Measurements from ENCODE around the gene NRTN.

NRTN gene

GRCh38 chr19:5821521-5822180 is 16.8 kb downstream of the NRTN start:
- Histone ChIP-seq H3K9me3 (replicated peaks; ENCODE audit: low read length) (no peaks in the 10 kb centered on the region), H3K36me3 (ENCODE audit: insufficient read depth, low read length) (no peaks in the 10 kb centered on the region), H3K4me1 (ENCODE audit: control insufficient read depth, insufficient read depth, low read length) (no peaks in the 10 kb centered on the region), H3K4me3 (ENCODE audit: low read length) (no peak overlapping the region), H3K4me2 (ENCODE audit: low read length) (no peak overlapping the region), H3K9ac (ENCODE audit: low read depth, low read length) (no peak overlapping the region), H3K27me3 (ENCODE audit: control insufficient read depth, insufficient read depth, low read length) (peaks cover 18% of the 10 kb centered on the region)

GRCh38 chr19:5822181-5822844 is 17.4 kb downstream of the NRTN start:
- Histone ChIP-seq H3K27me3 (ENCODE audit: control insufficient read depth, insufficient read depth, low read length) (peaks cover 19% of the 10 kb centered on the region), H3K4me3 (ENCODE audit: low read length) (no peak overlapping the region), H3K9ac (ENCODE audit: low read depth, low read length) (no peak overlapping the region), H3K4me1 (ENCODE audit: control insufficient read depth, insufficient read depth, low read length) (no peaks in the 10 kb centered on the region), H3K4me2 (ENCODE audit: low read length) (no peak overlapping the region), H3K36me3 (ENCODE audit: insufficient read depth, low read length) (no peaks in the 10 kb centered on the region), H3K9me3 (replicated peaks; ENCODE audit: low read length) (no peaks in the 10 kb centered on the region)

DNA sequence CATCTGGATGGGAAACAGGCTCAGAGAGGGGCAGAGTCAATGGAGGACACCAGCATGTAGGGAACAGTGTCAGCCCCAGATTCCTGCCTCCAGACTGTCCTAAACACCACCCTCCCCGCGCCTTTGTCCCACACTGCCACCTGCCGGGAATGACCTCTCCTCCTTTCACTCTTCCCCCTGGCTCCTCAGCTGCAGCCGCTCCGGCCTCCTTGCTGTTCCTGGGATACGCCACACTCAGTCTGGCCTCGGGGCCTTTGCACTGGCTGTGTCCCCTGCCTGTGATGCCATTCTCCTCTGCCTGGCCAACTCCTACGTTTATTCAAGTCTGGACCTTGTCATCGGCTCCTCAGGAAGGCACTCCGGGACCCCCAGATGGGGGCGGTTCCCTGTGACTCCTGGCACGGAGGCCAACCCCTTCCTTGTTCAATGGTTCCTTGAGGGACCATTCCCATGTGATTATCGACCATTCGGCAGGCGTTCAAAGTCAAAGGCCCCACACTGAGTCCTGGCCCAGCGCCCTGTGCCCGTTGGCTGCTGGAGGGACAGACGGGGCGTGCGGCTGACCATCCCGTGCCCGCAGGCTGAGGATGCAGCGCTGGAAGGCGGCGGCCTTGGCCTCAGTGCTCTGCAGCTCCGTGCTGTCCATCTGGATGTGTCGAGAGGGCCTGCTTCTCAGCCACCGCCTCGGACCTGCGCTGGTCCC is 18.9 kb downstream of the NRTN start:
- Histone ChIP-seq H3K4me3 (ENCODE audit: low read length) (no peak overlapping the region), H3K9me3 (replicated peaks; ENCODE audit: low read length) (no peaks in the 10 kb centered on the region), H3K27me3 (ENCODE audit: control insufficient read depth, insufficient read depth, low read length) (peaks cover 31% of the 10 kb centered on the region), H3K9ac (ENCODE audit: low read depth, low read length) (no peak overlapping the region), H3K4me1 (ENCODE audit: control insufficient read depth, insufficient read depth, low read length) (peaks cover 8% of the 10 kb centered on the region), H3K36me3 (ENCODE audit: insufficient read depth, low read length) (no peaks in the 10 kb centered on the region), H3K4me2 (ENCODE audit: low read length) (no peak overlapping the region)

GRCh38 chr19:5824751-5825150 is 19.9 kb downstream of the NRTN start:
- Histone ChIP-seq H3K4me3 (ENCODE audit: low read length) (no peak overlapping the region), H3K4me1 (ENCODE audit: control insufficient read depth, insufficient read depth, low read length) (peaks cover 8% of the 10 kb centered on the region), H3K9ac (ENCODE audit: low read depth, low read length) (no peak overlapping the region), H3K4me2 (ENCODE audit: low read length) (no peak overlapping the region), H3K9me3 (replicated peaks; ENCODE audit: low read length) (no peaks in the 10 kb centered on the region), H3K27me3 (ENCODE audit: control insufficient read depth, insufficient read depth, low read length) (peaks cover 41% of the 10 kb centered on the region), H3K36me3 (ENCODE audit: insufficient read depth, low read length) (no peaks in the 10 kb centered on the region)

DNA sequence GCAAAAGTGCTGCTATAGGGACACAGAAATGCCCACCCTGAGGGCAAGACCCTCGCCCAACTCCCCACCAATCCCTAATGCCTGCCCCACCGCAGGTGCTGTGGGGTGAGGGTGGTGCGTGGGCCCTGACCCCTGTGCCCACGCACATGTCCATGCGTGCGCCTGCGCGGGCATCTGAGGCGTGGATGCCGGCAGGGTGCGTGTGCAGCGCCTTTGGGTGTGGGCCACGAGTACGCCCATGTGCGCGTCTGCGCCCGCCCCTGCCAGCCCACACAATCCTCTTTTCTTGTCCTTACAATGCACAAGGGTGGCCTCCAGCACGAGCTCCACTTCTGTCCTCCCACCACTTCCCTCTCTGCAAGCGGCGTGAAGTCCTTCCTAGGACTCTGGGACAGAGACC is 20.3 kb downstream of the NRTN start:
- Histone ChIP-seq H3K27me3 (ENCODE audit: control insufficient read depth, insufficient read depth, low read length) (peaks cover 41% of the 10 kb centered on the region), H3K4me1 (ENCODE audit: control insufficient read depth, insufficient read depth, low read length) (peaks cover 8% of the 10 kb centered on the region), H3K9ac (ENCODE audit: low read depth, low read length) (no peak overlapping the region), H3K4me3 (ENCODE audit: low read length) (no peak overlapping the region), H3K36me3 (ENCODE audit: insufficient read depth, low read length) (no peaks in the 10 kb centered on the region), H3K9me3 (replicated peaks; ENCODE audit: low read length) (no peaks in the 10 kb centered on the region), H3K4me2 (ENCODE audit: low read length) (no peak overlapping the region)

GRCh38 chr19:5826531-5827341 is 21.9 kb downstream of the NRTN start:
- H3K27me3 ChIP-seq (ENCODE audit: control insufficient read depth, insufficient read depth, low read length), result peaks cover 39% of the 10 kb centered on the region
- no peaks in the 10 kb centered on the region for H3K9me3 ChIP-seq (replicated peaks; ENCODE audit: low read length)
- no peak overlapping the region for H3K4me3 ChIP-seq (ENCODE audit: low read length)
- H3K4me1 ChIP-seq (ENCODE audit: control insufficient read depth, insufficient read depth, low read length), result peaks cover 8% of the 10 kb centered on the region
- no peak overlapping the region for H3K9ac ChIP-seq (ENCODE audit: low read depth, low read length)
- H3K36me3 ChIP-seq (ENCODE audit: insufficient read depth, low read length), result no peaks in the 10 kb centered on the region
- H3K4me2 ChIP-seq (ENCODE audit: low read length), result no peak overlapping the region

GRCh38 chr19:5827342-5827890 is 22.5 kb downstream of the NRTN start:
- Histone ChIP-seq H3K4me1 (ENCODE audit: control insufficient read depth, insufficient read depth, low read length) (peaks cover 8% of the 10 kb centered on the region), H3K9ac (ENCODE audit: low read depth, low read length) (no peak overlapping the region), H3K9me3 (replicated peaks; ENCODE audit: low read length) (no peaks in the 10 kb centered on the region), H3K4me3 (ENCODE audit: low read length) (peak overlapping the region; percentile 72), H3K36me3 (ENCODE audit: insufficient read depth, low read length) (no peaks in the 10 kb centered on the region), H3K4me2 (ENCODE audit: low read length) (peak overlapping the region; percentile 92), H3K27me3 (ENCODE audit: control insufficient read depth, insufficient read depth, low read length) (peaks cover 41% of the 10 kb centered on the region)

DNA sequence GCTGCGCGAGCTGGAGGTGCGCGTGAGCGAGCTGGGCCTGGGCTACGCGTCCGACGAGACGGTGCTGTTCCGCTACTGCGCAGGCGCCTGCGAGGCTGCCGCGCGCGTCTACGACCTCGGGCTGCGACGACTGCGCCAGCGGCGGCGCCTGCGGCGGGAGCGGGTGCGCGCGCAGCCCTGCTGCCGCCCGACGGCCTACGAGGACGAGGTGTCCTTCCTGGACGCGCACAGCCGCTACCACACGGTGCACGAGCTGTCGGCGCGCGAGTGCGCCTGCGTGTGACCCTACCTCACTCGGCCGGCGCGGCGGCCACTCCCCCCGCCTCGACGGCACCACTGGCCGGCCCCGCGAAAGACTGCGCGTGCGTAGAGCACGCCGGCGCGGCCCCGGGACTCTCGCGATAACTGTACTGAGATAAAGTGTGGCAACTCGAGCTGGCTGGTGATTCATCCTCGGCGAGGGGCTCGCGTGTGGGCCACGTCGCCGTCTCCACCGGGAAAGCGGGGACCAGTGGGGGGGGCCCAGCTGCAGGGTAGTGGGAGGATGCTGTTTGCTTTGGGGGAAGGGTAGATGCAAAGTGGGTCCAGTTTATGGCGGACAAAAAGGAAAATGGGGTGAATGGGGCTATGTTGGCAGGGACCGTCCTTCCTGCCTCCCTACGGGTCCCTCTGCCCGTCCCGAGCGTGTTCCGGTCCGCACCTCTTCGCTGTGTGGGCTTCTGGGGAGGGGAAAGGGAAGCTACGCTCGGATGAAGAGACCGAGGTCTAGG is 23.2 kb downstream of the NRTN start:
- Histone ChIP-seq H3K4me1 (ENCODE audit: control insufficient read depth, insufficient read depth, low read length) (peaks cover 8% of the 10 kb centered on the region), H3K36me3 (ENCODE audit: insufficient read depth, low read length) (no peaks in the 10 kb centered on the region), H3K9ac (ENCODE audit: low read depth, low read length) (peak overlapping the region; percentile 76), H3K4me2 (ENCODE audit: low read length) (peak overlapping the region; percentile 92), H3K27me3 (ENCODE audit: control insufficient read depth, insufficient read depth, low read length) (peaks cover 46% of the 10 kb centered on the region), H3K9me3 (replicated peaks; ENCODE audit: low read length) (no peaks in the 10 kb centered on the region), H3K4me3 (ENCODE audit: low read length) (peak overlapping the region; percentile 72)

DNA sequence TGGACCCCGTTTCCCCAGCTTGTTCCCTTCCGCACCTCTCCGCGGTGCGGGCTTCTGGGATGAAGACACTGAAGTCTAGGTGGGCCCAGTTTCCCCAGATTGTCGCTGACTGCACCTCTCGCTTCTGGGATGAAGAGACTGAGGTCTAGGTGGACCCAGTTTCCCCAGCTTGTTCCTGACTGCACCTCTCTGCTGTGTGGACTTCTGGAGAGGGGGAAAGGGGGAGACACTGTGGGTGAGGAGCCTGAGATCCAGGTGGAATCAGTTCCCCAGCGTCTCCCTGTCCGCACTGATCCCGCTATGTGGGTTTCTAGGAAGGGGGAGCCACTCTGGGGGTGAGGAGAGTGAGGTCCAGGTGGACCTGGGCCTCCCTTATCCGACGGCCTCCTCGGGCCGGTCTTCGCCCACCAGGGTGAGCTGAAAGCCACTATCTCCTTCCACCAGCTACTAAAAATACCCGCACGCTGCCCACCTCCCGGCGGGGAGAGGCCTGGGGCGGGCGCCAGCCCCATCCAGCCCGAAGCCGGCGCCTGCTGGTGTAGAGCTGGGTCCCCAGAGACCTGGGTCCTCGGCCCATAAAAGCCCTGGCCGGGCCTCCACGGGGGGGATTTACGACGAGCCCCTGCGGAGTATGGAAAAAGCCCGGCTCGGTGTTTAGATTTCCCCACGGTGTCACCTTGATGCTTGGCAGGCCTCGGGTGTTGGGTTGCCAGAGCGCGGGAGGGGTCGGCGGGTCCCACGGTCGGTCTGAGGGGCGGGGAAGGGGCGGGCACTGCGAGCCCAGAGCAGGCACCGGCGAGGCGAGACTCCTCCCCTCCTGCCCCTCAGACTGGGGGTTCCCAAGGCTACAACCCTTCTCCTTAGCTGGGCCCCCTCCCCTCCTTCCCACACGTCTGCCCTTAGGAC is 24.0 kb downstream of the NRTN start:
- Histone ChIP-seq H3K9me3 (replicated peaks; ENCODE audit: low read length) (no peaks in the 10 kb centered on the region), H3K4me1 (ENCODE audit: control insufficient read depth, insufficient read depth, low read length) (peaks cover 8% of the 10 kb centered on the region), H3K27me3 (ENCODE audit: control insufficient read depth, insufficient read depth, low read length) (peaks cover 41% of the 10 kb centered on the region), H3K9ac (ENCODE audit: low read depth, low read length) (peak overlapping the region; percentile 76), H3K36me3 (ENCODE audit: insufficient read depth, low read length) (no peaks in the 10 kb centered on the region), H3K4me2 (ENCODE audit: low read length) (peak overlapping the region; percentile 92), H3K4me3 (ENCODE audit: low read length) (peak overlapping the region; percentile 72)
